Activated T-helper 2 cell treated with anti-CD3 and anti-CD28 coated beads, Interferon-gamma antibody, Interleukin-2, Interleukin-4, amounts not matched to agents 10 μg/mL and 5 μg/mL and 100 μg/mL, durations not matched to agents 14 hours and 24 hours and 36 hours (primary cell): ENCODE data around the gene CDH13. TPM values are rescaled to one million over a fixed set of nuclear protein-coding genes. Genes with fewer than 3 reads are reported as not detected.

Experiments
- DNase-seq: peaks from one replicate; pipeline ENCODE4 v3.0.0; 2021; ENCODE audit warnings: low spot score
- H3K27ac Mint-ChIP-seq: one replicate; pipeline ENCODE4 v1.8.0; 2021; ENCODE audit warnings: mixed read lengths
- H3K27me3 Mint-ChIP-seq: one replicate; pipeline ENCODE4 v1.8.0; 2021; ENCODE audit warnings: low read depth, mixed read lengths
- H3K36me3 Mint-ChIP-seq: one replicate; pipeline ENCODE4 v1.8.0; 2021; ENCODE audit warnings: low read depth, mixed read lengths
- H3K4me1 Mint-ChIP-seq: one replicate; pipeline ENCODE4 v1.8.0; 2021; ENCODE audit warnings: low read depth, mixed read lengths
- H3K4me3 Mint-ChIP-seq: one replicate; pipeline ENCODE4 v1.8.0; 2021; ENCODE audit warnings: low read depth, mild to moderate bottlenecking, moderate library complexity, mixed read lengths
- H3K9me3 Mint-ChIP-seq: one replicate; pipeline ENCODE4 v1.8.0; 2021; ENCODE audit warnings: mixed read lengths
- intact Hi-C: fragments of 100-400 bp; cut with micrococcal nuclease; formaldehyde crosslinking; loops from one replicate; pipeline ENCODE4 v1.15.1; 2023
- total RNA-seq: library from RNA; stranded (reverse); gene quantifications from 2 replicates; pipeline ENCODE4 v1.2.3, GENCODE V29; 2022

CDH13 gene
- total RNA-seq, 1 donor from 2014 or later = not detected

GRCh38 chr16:83227336-83227735, 600.6 kb downstream of the CDH13 start:
- no peak overlapping the region for H3K4me3 Mint-ChIP-seq
- no peaks in the 10 kb centered on the region for H3K4me1 Mint-ChIP-seq
- intact Hi-C loops = no loop called here
- H3K27ac Mint-ChIP-seq = no peak overlapping the region
- no peak for DNase-seq
- no peaks in the 10 kb centered on the region for H3K36me3 Mint-ChIP-seq
- H3K27me3 Mint-ChIP-seq = no peaks in the 10 kb centered on the region
- no peaks in the 10 kb centered on the region for H3K9me3 Mint-ChIP-seq

GRCh38 chr16:83231729-83232128, 605.0 kb downstream of the CDH13 start:
- no peak overlapping the region for H3K27ac Mint-ChIP-seq
- DNase-seq = no peak
- H3K4me1 Mint-ChIP-seq = no peaks in the 10 kb centered on the region
- no peak overlapping the region for H3K4me3 Mint-ChIP-seq
- H3K9me3 Mint-ChIP-seq = no peaks in the 10 kb centered on the region
- H3K36me3 Mint-ChIP-seq = no peaks in the 10 kb centered on the region
- H3K27me3 Mint-ChIP-seq = no peaks in the 10 kb centered on the region
- intact Hi-C loops = no loop called here

GRCh38 chr16:83233153-83233552, 606.4 kb downstream of the CDH13 start:
- Mint-ChIP-seq H3K36me3 (no peaks in the 10 kb centered on the region), H3K4me3 (no peak overlapping the region), H3K27ac (no peak overlapping the region), H3K4me1 (no peaks in the 10 kb centered on the region), H3K27me3 (no peaks in the 10 kb centered on the region), H3K9me3 (no peaks in the 10 kb centered on the region)
- DNase-seq = no peak
- intact Hi-C loops = no loop called here

GRCh38 chr16:83238949-83239691, 612.4 kb downstream of the CDH13 start:
- Mint-ChIP-seq H3K27me3 (no peaks in the 10 kb centered on the region), H3K36me3 (no peaks in the 10 kb centered on the region), H3K4me3 (no peak overlapping the region), H3K4me1 (no peaks in the 10 kb centered on the region), H3K9me3 (no peaks in the 10 kb centered on the region), H3K27ac (no peak overlapping the region)
- intact Hi-C loops = no loop called here
- DNase-seq = no peak

GRCh38 chr16:83244057-83244456, 617.3 kb downstream of the CDH13 start:
- intact Hi-C loops = no loop called here
- Mint-ChIP-seq H3K27ac (no peak overlapping the region), H3K36me3 (no peaks in the 10 kb centered on the region), H3K27me3 (no peaks in the 10 kb centered on the region), H3K9me3 (no peaks in the 10 kb centered on the region), H3K4me1 (no peaks in the 10 kb centered on the region), H3K4me3 (no peak overlapping the region)
- no peak for DNase-seq

- H3K9me3 Mint-ChIP-seq = no peaks in the 10 kb centered on the region
- H3K27ac Mint-ChIP-seq = no peak overlapping the region
- no peak for DNase-seq
- H3K4me3 Mint-ChIP-seq = no peak overlapping the region
- no peaks in the 10 kb centered on the region for H3K27me3 Mint-ChIP-seq
- H3K36me3 Mint-ChIP-seq = no peaks in the 10 kb centered on the region
- intact Hi-C loops = no loop called here
- H3K4me1 Mint-ChIP-seq = no peaks in the 10 kb centered on the region
These were observed 618.3 kb downstream of the CDH13 start for GRCh38 chr16:83245061-83245460.

GRCh38 chr16:83247767-83248372, 621.1 kb downstream of the CDH13 start:
- intact Hi-C loops = no loop called here

GRCh38 chr16:83248735-83249463, 622.1 kb downstream of the CDH13 start:
- H3K4me3 Mint-ChIP-seq = no peak overlapping the region
- no peaks in the 10 kb centered on the region for H3K9me3 Mint-ChIP-seq
- H3K36me3 Mint-ChIP-seq = no peaks in the 10 kb centered on the region
- no peaks in the 10 kb centered on the region for H3K4me1 Mint-ChIP-seq
- intact Hi-C loops = no loop called here
- DNase-seq = no peak
- H3K27me3 Mint-ChIP-seq = no peaks in the 10 kb centered on the region
- no peak overlapping the region for H3K27ac Mint-ChIP-seq

More at GRCh38 chr16:83247767-83248372, 621.1 kb downstream of the CDH13 start:
- H3K4me1 Mint-ChIP-seq = no peaks in the 10 kb centered on the region
- H3K27ac Mint-ChIP-seq = no peak overlapping the region
- H3K27me3 Mint-ChIP-seq = no peaks in the 10 kb centered on the region
- H3K9me3 Mint-ChIP-seq = no peaks in the 10 kb centered on the region
- no peak for DNase-seq
- no peak overlapping the region for H3K4me3 Mint-ChIP-seq
- H3K36me3 Mint-ChIP-seq = no peaks in the 10 kb centered on the region

GRCh38 chr16:83253521-83253920, 626.8 kb downstream of the CDH13 start:
- no peak overlapping the region for H3K27ac Mint-ChIP-seq
- H3K4me3 Mint-ChIP-seq = no peak overlapping the region
- DNase-seq = no peak
- H3K9me3 Mint-ChIP-seq = peaks cover 4% of the 10 kb centered on the region
- H3K4me1 Mint-ChIP-seq = no peaks in the 10 kb centered on the region
- H3K36me3 Mint-ChIP-seq = no peaks in the 10 kb centered on the region
- no peaks in the 10 kb centered on the region for H3K27me3 Mint-ChIP-seq
- intact Hi-C loops = no loop called here

- Mint-ChIP-seq H3K4me1 (no peaks in the 10 kb centered on the region), H3K4me3 (no peak overlapping the region), H3K27ac (no peak overlapping the region), H3K36me3 (no peaks in the 10 kb centered on the region), H3K27me3 (no peaks in the 10 kb centered on the region), H3K9me3 (peaks cover 4% of the 10 kb centered on the region)
- no peak for DNase-seq
- intact Hi-C loops = no loop called here
These were observed 631.7 kb downstream of the CDH13 start for GRCh38 chr16:83258366-83258928.

GRCh38 chr16:83266848-83267553, 640.2 kb downstream of the CDH13 start:
- H3K4me1 Mint-ChIP-seq = no peaks in the 10 kb centered on the region
- intact Hi-C loops = no loop called here
- no peak for DNase-seq
- H3K27ac Mint-ChIP-seq = no peak overlapping the region
- H3K27me3 Mint-ChIP-seq = no peaks in the 10 kb centered on the region
- H3K9me3 Mint-ChIP-seq = no peaks in the 10 kb centered on the region
- H3K36me3 Mint-ChIP-seq = no peaks in the 10 kb centered on the region
- no peak overlapping the region for H3K4me3 Mint-ChIP-seq

GRCh38 chr16:83268169-83268568, 641.4 kb downstream of the CDH13 start:
- H3K36me3 Mint-ChIP-seq = no peaks in the 10 kb centered on the region
- DNase-seq = no peak
- H3K9me3 Mint-ChIP-seq = no peaks in the 10 kb centered on the region
- H3K4me3 Mint-ChIP-seq = no peak overlapping the region
- no peak overlapping the region for H3K27ac Mint-ChIP-seq
- H3K4me1 Mint-ChIP-seq = no peaks in the 10 kb centered on the region
- no peaks in the 10 kb centered on the region for H3K27me3 Mint-ChIP-seq
- intact Hi-C loops = no loop called here
